ES-I3 (cell line): Measurements from ENCODE around the gene DBN1.
"Not testable (repeated sequence)": the region's sequence is repeated elsewhere in the genome, so short reads cannot be mapped to it uniquely, and the experiment has no call there.

ENCODE experiments used
- H3K36me3 ChIP-seq: 2 replicates; pipeline ENCODE4 v1.6.1; 2013; ENCODE audit warnings: mild to moderate bottlenecking, low read length, control low read depth, moderate library complexity; ENCODE audit not compliant: insufficient read depth
- H3K4me1 ChIP-seq: 2 replicates; pipeline ENCODE4 v1.6.1; 2013; ENCODE audit warnings: mild to moderate bottlenecking, control low read depth, low read length; ENCODE audit not compliant: insufficient read depth
- H3K9ac ChIP-seq: 2 replicates; pipeline ENCODE4 v1.6.1; 2013; ENCODE audit warnings: low read depth, mild to moderate bottlenecking, low read length, moderate library complexity
- H3K9me3 ChIP-seq: 2 replicates; pipeline ENCODE4 v1.6.1; 2013; ENCODE audit warnings: mild to moderate bottlenecking, low read length, moderate library complexity; ENCODE audit not compliant: control insufficient read depth, insufficient read depth

DBN1 gene

DNA sequence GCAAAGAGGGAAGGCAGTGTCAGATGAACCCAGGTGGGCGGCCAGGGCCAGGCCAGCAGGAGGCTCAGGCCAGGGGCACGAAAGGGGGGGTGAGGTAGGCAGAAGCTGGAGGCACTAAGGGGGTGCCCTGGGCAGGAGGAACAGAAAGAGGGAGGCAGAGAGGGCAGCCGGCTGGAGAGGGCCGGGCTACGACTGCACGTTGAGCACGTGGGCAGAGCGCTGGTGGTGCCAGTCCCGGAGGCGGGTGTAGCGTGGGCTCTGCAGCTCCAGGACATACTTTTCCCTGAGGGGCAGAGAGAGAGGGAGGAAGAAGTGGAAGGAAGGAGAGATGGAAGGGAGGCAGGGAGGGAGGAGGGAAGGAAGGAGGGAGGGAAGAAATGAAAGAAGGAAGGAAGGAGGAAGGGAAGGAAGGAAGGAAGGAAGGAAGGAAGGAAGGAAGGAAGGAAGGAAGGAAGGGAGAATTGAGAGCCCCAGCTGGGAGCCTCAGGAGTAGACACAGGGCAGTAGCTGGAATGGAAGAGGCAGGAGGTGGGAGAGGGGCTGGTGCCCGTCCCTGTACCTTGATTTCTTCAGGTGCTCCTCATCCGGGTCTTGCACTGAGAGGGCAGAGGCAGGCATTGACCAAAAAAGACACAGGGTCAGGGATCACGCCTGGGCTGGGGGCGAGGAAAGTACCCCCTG is 17.0 kb upstream of the DBN1 start:
- Histone ChIP-seq H3K9me3 (no peaks in the 10 kb centered on the region), H3K9ac (no peak overlapping the region), H3K4me1 (peaks cover 13% of the 10 kb centered on the region), H3K36me3 (peaks cover 31% of the 10 kb centered on the region)

GRCh38 chr5:177489119-177489716 is 15.8 kb upstream of the DBN1 start:
- Histone ChIP-seq H3K36me3 (peaks cover 31% of the 10 kb centered on the region), H3K9me3 (no peaks in the 10 kb centered on the region), H3K9ac (no peak overlapping the region), H3K4me1 (peaks cover 6% of the 10 kb centered on the region)

DNA sequence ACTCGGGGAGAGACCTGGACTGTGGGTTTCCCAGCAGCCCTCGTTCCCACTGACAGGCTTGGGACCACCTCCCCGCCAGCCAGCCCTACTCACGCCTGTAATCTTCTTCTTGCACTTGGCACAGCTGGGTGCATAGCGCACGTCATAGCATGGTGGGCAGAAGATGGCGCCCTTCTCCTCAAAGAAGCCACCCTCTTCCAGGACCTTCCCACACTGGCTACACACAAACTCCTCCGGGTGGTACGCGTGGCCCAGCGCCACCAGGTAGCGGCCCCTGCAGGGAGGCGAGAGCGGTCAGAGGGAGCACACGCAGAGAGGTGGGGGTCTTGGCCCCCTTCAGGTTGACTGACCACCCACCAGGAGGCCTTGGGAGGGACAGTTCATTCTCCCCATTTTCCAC is 14.5 kb upstream of the DBN1 start:
- Histone ChIP-seq H3K36me3 (peaks cover 29% of the 10 kb centered on the region), H3K9ac (no peak overlapping the region), H3K9me3 (no peaks in the 10 kb centered on the region), H3K4me1 (no peaks in the 10 kb centered on the region; the same call in 1 of the 2 replicates)

DNA sequence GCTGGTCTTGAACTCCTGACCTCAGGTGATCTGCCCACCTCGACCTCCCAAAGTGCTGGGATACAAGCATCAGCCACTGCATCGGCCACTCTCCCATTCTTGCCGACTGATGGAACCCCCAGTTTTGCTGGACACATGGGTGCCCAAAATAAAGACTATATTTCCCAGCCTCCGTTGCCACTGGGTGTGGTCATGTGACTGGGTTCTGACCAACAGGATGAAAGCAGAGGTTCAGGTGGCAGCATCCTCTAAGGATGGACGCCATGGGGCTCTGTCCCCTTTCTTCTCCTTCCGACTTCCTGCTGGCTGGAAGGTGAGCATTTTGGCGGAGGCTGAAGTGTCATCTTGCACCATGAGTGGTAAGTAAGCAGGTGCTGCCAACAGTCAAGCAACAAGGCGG is 13.7 kb upstream of the DBN1 start:
- H3K4me1 ChIP-seq, result no peaks in the 10 kb centered on the region; the same call in 1 of the 2 replicates

GRCh38 chr5:177486256-177486655 is 12.8 kb upstream of the DBN1 start:
- Histone ChIP-seq H3K4me1 (no peaks in the 10 kb centered on the region; the same call in 1 of the 2 replicates), H3K36me3 (peaks cover 21% of the 10 kb centered on the region), H3K9me3 (no peaks in the 10 kb centered on the region), H3K9ac (no peak overlapping the region)

More for the DNA sequence above, 13.7 kb upstream of the DBN1 start:
- H3K36me3 ChIP-seq, result peaks cover 21% of the 10 kb centered on the region
- no peaks in the 10 kb centered on the region for H3K9me3 ChIP-seq
- H3K9ac ChIP-seq, result no peak overlapping the region

GRCh38 chr5:177485753-177486152 is 12.3 kb upstream of the DBN1 start:
- H3K9ac ChIP-seq, H3K4me1 ChIP-seq, H3K9me3 ChIP-seq: not testable (repeated sequence)
- H3K36me3 ChIP-seq, result peaks cover 20% of the 10 kb centered on the region

GRCh38 chr5:177484902-177485549 is 11.6 kb upstream of the DBN1 start:
- H3K4me1 ChIP-seq, result no peaks in the 10 kb centered on the region
- no peak overlapping the region for H3K9ac ChIP-seq
- H3K9me3 ChIP-seq, result no peaks in the 10 kb centered on the region
- H3K36me3 ChIP-seq, result peaks cover 17% of the 10 kb centered on the region

- no peaks in the 10 kb centered on the region for H3K4me1 ChIP-seq
These were observed 10.8 kb upstream of the DBN1 start for GRCh38 chr5:177483994-177484901.

DNA sequence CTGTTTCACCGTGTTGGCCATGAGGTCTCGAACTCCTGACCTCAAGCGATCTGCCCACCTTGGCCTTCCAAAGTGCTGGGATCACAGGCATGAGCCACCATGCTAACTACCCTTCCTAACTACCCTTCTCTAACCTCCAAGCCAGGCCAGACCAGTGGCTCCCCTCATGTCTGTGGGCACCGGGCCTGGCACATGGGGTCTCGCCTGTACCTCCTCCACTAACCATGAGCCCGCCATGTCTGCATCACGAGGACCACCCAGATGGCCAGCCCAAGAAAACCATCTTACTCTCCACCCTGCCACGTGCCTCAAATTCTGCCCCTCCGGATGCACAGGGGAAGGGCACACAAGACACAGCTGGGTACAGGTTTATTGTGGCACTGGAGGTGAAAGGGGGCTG is 9.6 kb upstream of the DBN1 start:
- no peaks in the 10 kb centered on the region for H3K9me3 ChIP-seq
- H3K36me3 ChIP-seq, result peaks cover 10% of the 10 kb centered on the region
- H3K4me1 ChIP-seq, result no peaks in the 10 kb centered on the region
- H3K9ac ChIP-seq, result no peak overlapping the region

More at GRCh38 chr5:177483994-177484901, 10.8 kb upstream of the DBN1 start:
- Histone ChIP-seq H3K36me3 (peaks cover 16% of the 10 kb centered on the region), H3K9me3 (no peaks in the 10 kb centered on the region), H3K9ac (no peak overlapping the region)

DNA sequence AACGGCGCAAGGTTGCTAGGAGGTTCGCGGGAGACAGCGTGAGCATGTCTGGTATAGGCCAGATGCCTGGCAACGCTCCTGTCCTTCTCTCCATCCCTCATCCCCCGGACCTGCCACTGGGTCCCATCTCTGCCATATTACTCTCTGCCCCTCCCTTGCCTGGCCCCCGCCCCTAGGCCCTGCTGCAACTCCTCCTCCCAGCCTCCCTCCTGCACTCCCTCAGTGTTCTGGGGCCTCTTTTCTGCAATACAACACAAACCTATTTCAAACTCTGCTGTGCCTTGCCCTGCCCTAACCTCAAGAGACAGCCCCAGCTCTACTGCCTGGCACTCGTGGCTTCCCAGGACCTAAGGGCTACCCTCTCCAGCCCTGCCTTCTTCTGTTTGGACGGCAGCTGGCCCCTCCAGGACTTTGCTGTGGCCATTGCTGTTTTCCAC is 8.9 kb upstream of the DBN1 start:
- Histone ChIP-seq H3K9me3 (no peaks in the 10 kb centered on the region), H3K36me3 (peaks cover 4% of the 10 kb centered on the region), H3K4me1 (no peaks in the 10 kb centered on the region), H3K9ac (no peak overlapping the region)

DNA sequence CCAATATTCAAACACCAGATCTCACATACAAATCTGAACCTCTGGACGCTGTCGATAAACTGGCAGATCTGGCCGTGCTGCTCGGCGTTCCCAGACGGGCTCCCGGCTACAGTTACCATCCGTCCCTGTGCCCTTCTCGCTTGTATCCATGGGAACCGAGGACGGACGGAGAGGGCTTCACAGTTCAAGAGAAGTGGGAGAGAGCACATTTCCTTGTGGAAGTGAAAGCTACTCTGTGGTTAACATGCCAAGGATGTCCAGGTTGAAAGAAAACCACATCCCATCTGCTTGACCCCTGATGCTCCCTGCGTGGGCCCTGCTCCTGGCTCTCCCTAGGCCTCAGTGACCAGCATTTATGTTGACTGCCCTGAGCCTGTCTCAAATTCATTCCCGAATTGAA is 6.3 kb upstream of the DBN1 start:
- no peaks in the 10 kb centered on the region for H3K36me3 ChIP-seq
- H3K9ac ChIP-seq, result no peak overlapping the region
- H3K4me1 ChIP-seq, result peaks cover 11% of the 10 kb centered on the region
- H3K9me3 ChIP-seq, result no peaks in the 10 kb centered on the region

DNA sequence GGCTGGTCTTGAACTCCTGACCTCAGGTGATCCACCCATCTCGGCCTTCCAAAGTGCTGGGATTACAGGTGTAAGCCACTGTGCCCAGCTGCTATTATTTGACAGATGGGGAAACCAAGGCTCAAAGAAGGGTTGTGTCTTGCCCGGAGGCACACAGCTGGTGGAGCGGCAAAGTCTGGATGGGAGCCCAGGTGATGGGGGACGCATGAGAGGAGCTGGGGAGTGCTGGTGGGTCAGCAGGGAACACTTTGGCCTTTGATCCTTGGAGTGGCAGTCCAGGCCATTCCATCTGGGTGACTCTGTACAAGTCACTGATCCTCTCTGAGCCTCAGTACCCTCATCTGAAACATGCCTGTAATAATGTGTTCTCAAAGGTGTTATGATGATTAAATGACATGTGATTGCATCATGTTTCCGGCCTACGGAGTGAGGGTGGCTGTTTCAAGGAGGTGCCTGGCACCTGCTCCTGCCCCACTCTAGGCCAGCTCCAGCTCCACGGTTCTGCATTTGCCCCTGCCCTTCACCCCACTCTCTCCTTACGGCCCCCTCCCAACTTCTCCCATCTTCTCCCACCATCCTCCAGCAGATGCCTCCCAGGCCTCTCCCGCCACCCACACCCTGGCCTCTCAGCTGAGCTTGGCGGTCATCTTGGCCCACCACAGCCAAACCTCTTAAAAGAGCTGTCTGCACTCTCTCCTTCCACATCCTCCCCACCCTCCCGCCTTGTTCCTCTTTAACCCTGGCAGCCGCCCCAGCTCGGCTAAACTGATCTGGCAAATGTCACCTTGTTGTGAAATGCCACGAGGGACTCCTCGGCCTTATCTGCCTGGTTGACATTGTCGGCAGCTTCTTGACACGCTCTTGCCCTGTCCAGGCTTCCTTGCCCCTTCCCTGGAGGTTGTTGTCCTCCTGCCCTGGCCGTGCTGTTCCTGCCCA is 5.5 kb upstream of the DBN1 start:
- Histone ChIP-seq H3K9me3 (no peaks in the 10 kb centered on the region), H3K36me3 (no peaks in the 10 kb centered on the region), H3K4me1 (peaks cover 19% of the 10 kb centered on the region), H3K9ac (no peak overlapping the region)

GRCh38 chr5:177477701-177478477 is 4.5 kb upstream of the DBN1 start:
- no peaks in the 10 kb centered on the region for H3K36me3 ChIP-seq
- H3K9me3 ChIP-seq, result no peaks in the 10 kb centered on the region
- H3K4me1 ChIP-seq, result peaks cover 21% of the 10 kb centered on the region
- no peak overlapping the region for H3K9ac ChIP-seq
